Activated T-helper 1 cell treated with Interleukin-2 at 50 U/mL for 16 hours (primary cell): ENCODE results near the gene EPO.
"Not testable (repeated sequence)": the region's sequence is repeated elsewhere in the genome, so short reads cannot be mapped to it uniquely, and the experiment has no call there.

Experiments
- DNase-seq: peaks from one replicate; pipeline ENCODE4 v3.0.0-alpha.2; 2020; ENCODE audit warnings: low read depth

EPO gene

DNA sequence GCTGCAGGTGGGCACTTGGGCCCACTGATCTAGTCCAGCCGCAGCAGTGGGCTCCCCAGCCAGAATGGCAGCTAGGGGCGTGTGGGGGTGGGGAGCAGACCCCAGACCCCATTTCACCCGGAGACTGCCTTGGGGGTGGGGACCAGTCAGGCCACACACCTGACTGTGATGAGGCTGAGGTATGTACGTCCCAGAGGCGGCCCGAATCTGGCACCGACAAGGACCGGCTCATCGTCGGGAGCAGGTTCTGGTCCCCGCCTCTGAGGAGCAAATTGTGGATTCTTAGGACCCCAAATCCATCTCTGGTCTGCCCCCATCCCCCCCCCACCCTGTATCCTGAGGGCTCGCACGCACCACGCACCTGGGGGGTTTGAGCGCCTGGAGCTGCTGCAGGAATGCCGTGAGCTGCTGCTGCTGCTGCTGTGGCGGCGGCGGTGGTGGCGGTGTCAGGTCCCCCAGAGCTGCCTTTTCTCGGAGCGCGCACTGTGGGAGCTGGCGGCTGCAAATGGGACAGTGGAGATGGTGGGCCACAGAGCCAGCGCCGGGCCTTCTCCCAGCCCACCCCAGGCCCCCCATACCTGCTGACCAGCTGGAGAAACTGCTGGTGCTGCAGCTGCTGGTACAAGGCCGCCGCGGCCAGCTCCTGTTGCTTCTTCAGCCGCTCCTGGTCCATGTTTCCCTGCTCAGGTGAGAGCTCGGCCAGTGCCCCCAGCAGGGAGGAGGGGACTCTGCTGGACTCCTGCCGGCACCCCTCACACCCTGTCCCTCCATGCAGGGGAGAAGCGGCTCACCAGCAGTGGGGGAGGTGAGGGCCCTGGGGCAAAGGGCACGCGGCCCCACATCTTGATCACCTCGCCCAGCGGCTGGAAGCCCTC is 36.4 kb upstream of the EPO start:
- DNase-seq = no peak

DNA sequence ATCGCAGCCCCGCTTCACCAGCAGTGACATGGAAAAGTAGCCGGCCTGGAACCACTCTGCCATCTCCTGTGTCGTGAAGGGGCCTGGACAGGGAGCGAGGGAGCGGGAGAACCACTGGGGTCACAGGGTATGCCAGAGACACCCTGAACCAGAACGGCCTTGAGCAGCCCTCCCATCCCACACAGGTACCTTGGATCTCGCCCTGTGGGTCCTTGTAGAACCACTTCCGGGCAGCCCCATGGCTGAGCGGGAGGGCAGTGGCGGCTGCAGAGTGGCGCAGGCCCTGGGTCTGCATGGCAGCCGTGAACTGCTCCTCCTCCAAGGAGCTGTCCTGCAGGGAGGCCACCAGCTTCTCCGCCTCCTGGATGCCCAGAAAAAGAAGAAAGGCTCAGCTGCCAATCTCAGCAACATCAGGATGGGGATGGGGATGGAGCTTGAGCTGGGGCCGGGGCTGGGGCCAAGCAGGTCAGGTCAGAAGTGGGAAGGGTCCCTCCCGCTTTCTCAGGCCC is 35.7 kb upstream of the EPO start:
- no peak for DNase-seq

DNA sequence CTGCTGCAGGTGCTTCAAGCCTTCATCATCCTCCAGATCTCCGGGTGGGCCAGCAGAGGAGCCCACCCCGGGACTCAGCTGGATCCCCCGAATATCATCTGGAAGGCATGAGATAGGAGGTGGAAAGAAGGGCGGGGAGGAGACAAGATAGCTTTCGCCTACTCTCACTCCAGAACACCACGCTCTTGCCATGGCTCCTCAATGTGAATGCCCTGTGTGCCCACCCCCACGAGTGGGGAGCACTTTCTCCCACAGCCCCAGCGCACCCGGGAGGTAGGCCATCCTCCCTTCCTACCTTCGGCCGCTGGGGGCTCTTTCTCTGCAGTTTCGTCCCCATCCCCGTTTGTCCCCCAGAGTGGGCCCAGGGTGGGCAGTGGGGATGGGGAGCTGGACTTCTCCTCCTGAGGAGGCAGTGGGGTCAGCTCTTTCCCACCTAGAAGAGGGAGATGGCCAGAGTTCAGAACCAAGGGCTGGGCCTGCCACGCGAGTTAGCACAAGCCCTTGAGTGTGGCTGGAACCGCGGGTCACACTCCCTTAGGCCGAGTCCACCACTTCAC is 35.1 kb upstream of the EPO start:
- DNase-seq = no peak

DNA sequence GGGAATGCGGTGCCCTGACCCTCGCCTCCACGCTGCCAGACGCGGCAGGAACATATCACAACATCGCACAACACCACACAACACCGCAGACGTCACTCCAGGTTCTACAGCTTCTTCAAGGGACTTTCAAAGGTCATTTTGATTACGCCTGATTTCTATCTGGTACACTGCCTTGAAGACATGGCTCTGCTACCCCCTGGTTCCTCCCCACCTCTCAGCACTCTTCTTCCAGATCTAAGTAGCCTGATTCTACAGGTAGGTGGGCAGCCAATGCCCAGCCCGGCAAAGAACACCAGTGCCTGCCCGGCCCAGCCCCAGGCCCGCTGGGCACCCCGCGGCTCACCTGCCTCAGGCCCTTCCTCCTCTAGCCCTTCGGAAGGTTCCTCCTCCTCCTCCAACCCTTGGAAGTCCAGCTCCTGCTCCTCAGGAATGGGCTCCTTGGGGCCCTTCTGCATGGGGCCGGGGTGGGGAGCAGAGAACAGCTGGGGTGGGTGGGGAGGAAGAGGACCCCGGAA is 34.6 kb upstream of the EPO start:
- no peak for DNase-seq

DNA sequence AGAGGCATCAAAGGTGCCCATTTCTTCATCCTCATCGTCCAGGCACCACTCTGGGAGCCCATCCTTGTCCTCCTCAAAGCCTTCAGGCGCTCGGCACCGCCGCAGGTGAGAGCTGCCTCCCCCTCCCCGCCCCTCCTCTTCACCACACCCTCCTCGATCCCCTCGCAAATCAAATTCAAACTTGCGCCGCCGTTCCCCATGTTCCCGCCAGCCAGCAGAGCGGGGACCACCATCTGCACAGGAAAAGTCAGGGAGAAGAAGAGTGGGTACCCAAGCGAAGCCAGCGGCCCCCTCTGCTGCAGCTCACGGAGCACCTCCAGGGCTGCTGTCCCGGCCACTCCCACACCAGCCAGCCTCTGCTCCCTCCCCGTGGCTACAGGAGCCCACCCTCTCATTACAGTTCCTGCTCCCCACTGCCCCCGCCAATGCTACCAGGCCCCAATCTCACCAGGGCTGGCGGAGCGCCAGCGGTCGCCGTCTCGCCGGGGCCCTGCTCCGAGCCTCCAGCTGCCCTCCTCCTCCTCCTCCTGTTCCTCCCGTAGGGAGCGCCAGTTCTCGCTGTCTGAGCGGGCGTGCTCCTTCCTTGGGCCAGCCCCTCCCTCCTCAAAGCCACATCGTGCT is 34.0 kb upstream of the EPO start:
- no peak for DNase-seq

DNA sequence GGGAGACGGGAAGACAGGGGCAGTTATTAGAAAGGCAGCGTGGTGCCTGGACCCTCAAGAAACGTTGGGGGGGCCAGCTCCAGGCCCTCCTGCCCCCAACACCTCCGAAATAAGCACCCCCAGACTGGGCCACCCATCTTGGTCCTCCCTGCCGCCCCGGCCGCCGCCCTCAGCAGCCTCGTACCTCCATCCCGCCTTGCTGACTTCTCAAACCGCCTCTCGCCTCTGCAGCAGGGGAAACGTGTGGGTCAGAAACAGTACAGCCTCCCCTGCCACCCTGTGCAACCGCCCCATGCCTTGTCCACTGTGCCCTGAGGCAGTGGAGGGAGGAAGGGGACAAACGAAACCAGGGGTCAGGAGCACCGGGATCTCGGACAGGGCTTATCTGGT is 33.5 kb upstream of the EPO start:
- no peak for DNase-seq

DNA sequence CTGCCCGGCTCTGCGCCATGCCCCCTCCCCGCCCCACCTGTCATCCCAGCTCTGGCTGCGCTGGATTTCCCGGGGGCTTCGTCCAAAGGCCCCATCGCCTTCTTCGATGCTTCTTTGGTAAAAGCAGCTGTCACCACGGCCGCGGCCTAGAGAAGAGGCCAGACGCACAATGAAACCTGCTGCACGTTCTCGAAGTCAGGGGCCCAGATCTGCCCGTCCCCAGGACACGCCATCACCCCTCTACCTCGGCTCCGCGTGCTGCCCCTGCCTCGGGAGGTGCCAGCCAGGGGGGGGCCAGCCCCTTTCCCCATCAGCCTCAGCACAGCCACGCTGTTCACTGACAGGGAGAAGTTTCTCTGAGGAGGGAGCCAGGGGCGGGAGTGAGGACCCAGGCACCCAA is 33.0 kb upstream of the EPO start:
- no peak for DNase-seq

DNA sequence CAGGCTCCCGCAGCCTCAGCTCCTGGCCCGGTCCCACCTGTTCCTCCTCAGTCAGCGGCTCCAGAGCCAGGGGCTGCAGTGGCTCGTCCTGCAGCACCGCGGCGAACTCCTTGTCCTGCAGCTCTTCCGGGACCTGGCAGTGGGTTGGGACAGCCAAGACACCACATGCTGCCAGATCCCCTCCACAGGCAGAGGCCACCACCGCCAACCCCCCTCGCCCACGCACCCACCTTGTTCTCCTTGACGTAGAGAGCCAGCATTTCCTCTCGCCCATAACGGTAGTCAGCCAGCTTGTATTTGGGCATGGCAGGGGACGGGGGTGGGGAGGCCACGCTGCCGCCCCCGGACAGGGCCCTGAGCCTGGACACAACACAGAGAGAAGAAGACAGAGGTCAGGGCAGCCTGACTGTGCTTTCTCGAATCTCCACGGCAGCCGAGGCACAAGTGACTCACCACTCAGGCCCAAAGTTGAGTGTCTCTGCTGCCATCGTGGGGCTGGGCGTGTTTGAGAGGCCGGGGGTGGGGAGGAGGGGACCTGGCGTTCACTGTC is 32.4 kb upstream of the EPO start:
- no peak for DNase-seq

DNA sequence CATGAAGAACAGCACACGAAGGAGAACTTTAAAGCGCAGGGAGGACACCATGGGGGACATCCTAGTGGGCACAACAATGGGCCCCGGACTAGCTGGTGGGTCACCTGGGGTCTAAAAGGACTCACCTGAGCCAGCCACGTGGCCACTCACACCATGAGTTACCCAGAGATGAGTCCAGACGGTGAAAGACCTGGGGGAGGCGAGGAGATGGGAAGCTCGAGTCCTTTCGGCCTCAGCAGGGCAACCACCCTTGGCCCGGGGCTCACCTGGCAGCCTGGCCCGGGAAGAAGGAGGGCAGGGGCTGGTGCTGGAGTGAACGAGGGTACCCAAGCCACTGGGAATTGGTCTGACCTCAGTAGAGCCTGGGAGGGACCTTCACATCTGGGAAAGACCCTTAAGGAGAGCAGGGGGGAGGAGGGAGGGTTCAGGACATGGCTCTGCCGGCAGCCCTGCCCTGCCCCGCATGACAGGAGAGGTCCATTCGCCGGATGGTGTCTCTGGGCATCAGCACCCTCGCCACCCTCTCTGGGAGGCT is 31.9 kb upstream of the EPO start:
- DNase-seq = no peak

DNA sequence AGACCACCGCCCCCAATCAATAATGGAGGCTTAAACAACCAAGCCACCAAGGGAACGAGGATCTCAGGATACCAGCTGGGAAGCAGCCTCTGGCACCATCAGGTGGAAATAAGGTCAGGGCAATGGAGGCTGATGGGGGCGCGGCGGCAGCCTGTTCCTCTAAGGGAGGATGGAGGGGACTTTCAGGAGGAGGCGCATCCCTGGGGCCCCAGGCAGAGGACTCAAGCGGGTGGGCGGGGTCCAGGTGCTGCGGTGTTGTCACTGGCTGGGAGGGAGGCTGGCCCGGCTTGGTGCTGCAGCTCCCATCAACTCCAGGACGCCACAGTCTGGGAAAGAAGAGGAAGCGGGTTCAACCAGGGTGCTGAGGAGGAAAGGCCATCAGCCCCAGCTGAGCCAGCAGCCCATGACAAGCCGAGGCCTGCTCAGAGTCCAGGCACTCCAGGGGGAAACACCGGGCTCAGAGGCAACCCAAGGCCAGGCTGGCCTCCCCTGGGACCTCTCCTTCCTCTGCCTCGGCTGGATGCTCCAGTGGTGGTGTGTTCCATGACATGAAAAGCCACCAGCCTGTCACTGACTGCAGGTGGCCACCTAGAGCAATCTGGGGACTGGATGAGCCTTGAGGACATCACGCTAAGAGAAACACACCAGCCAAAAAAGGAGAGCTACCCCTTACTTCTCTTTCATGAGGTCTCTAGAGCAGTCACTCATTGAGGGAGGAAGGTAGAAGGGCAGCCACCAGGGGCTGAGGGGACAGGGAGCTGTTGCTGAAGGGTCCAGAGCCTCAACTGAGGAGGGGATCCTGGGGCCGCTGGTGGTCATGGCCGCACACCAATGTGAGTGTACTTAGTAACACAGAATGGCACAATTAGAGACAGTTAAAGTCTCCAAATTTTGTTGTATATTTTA is 30.8 kb upstream of the EPO start:
- DNase-seq = no peak

DNA sequence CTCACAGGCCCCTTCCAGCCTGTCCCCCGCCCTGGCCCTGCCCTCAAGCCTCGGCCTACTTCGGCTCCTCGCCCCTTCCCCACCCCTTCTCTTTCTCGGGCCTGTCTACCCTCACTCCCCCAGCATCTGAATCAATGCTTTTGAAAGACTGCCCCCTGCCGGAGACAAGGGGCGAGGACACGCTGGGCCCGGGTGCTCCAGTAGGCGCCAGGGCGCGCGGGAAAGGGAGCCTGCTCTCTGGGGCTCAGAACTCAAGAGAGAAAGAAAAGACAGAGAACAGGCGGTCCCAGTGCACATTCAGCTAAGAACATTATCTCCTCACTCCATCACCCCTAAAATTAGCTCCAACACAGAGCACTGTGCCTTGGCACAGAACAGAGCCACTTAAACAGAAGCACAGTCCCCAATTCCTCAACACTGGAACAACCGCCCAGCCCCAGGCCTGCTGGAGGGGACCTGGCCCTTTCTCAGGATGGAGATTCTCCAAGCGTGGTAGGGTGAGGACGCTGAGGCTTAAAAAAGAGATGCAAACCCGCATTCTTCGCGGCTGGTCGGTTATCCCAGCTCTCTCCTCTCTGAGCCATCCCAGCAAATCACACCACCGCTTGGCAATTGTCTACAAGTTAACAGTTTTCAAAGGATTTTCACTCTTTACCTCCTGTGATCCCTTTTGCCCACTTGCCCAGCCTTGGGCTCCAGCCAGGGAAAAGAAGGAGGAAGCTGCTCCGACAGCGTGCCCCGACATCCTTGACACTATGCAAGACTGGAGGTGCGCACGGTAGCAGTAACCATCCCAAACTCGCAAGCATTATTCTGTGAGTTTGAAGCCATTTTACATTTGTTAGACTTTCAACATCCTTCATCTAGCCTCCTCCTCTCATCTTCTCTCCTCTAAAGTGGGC is 28.3 kb upstream of the EPO start:
- DNase-seq = peak; percentile 61

DNA sequence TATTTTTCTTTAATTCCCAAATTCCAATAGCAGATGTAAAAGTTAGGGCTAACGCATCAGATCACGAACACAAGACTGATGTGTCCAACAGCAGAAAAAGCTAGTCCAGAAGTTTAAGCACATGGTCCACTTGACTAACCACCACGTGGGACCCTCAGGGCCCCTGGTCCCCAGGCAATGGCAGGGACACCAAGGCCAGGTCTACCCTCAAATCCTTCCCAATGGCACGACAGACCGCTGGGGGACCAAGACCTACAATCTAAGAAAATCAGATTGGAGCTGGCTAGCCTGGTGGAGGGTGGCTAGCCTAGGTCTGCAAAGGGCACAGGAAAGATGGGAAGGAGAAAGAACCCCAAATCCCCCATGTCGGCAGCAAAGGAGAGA is 27.7 kb upstream of the EPO start:
- DNase-seq = no peak

DNA sequence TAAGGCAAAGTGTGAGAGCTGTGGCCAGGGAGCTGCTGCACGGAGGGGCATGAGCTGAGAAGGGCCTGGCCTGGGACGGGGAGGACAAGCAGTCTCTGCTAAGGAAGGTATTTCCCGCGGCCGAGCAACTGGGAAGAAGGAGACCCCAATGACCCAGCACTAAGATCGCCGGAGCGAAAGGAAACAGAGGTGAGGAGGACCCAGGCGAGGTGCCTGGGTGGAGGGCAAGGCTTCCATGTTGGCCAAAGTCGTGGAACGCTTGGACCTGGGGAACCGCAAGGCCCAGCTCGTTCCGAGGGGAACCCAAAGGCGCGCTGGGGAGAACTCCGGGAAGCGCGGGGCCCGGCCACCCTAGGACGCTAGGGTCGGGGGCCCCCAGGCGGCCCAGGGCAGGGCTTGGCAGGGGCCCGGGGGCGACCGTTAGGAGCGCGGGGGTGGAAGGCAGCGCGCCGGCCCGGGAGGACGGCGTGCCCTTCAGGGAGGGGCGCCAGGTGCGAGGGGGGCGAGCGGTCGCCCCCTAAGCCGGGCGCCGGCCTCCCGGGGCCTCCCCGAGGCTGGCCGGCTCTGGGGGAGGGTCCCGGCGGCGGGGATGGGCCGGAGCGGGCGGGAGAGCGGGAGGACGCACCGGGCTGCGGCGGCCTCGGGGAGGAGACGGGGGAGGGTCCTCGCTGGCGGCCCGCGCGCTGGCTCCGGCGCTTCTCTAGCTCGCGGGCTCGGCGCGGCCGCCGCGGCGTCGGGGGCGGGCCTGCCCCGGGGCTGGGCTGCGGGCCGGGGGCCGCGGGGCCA is 26.8 kb upstream of the EPO start:
- no peak for DNase-seq

DNA sequence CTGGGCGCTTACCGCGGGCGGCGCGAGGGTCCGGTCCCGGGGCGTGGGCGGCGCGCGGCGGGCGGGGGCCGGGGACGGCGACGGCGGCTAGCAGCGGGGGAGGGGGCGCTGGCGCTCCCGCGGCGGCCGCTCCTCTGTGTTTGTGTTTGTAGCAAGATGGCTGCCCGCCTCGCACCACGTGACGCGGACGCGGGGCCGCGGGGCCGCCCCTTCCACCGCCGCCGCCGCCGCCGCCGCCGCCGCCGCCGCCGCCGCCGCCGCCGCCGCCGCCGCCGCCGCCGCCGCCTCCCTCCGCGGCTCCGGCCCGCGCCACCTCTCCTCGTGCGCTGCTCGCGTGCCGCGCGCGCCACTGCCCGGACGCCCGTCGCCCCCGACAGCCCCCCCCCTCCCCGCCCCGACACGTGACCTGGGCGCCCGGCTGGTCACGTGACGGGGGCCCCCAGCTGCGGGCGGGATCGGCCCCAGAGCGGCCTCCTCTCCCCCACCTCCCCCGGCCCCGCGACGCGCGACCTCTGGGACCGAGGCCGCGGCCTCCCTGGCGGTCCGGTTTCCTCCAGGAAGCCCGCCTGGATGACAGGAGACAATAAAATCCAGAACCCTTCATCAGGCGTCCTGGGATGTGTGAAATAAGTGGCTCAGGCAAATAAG is 26.0 kb upstream of the EPO start, which contains the start of gene GIGYF1:
GIGYF1 (minus strand) TSS at position 153 of the 648 bp plus-strand sequence. CDS start 6,012 bp downstream, outside the sequence.
- DNase-seq = peak; percentile 60

DNA sequence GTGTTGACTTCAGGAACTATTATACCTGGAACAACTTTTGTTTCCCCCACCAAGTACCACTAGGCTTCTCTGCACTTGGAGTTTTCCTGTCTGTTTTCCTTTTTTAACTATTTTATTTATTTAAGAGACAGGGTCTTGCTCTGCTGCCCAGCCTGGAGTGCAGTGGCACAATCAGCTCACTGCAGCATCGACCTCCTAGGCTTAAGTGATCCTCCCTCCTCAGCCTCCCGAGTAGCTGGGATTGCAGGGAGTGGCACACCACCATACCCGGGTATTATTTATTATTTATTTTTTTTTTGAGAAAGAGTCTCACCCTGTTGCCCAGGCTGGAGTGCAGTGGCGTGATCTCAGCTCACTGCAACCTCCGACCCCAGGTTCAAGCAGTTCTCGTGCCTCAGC is 24.1 kb upstream of the EPO start:
- DNase-seq = no peak

DNA sequence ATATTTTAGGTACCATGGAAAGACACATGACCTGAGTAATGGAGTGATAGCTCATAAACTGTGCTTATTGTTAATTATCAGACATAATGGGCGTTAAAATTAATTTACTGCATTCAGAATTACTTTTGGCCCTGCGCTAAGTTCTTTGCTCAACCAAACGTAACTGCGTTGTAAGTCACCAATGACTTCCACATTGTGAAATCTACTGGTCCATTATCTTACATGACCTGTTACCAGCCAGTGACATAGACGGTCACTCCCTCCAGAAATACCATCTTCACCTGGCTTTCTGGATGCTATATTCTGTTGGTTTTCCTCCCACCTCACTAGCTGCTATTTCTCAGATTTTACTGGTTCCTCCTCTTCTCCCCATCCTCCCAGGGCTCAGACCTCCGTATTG is 21.2 kb upstream of the EPO start:
- DNase-seq = no peak

DNA sequence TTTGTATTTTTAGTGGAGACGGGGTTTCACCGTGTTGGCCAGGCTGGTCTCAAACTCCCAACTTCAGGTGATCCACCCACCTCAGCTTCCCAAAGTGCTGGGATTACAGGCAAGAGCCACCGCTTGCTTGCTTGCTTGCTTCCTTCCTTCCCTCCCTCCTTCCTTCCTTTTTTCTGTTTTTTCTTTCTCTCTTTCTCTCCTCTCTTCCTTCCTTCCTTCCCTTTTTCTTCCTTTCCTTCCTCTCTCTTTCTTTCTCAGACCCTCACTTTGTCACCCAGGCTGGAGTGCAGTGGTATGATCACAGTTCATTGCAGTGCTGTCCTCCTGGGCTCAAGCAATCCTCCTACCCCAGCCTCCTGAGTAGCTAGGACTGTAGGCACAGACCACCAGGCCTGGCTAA is 19.2 kb upstream of the EPO start:
- not testable (repeated sequence) for DNase-seq

DNA sequence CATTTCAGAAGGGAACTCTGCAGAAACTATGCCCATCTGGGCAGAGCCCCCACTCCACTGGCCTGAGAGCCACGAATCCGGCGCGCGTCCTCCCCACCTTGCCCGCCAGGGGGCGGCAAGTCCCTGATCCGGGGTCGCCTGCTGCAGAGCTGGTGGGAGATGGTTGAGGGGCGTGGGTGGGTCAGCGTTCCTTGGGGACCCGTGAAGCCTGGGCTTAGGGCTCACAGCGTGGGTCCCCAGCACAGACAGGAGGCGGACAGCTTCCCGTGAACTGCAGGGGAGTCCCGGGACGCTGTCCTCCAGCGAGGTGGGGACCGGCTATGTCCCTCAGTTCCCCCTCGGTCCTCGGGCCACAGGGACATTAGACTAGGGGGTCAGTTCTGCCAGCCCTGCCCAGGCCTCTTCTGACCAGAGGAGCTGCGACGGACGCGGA is 14.9 kb upstream of the EPO start:
- DNase-seq = peak; percentile 65
